H1 (cell line): ENCODE data around the gene MEST.

Source experiments
- EZH2 ChIP-seq: fragments of 200-600 bp; sonication (generic); IDR thresholded peaks from 2 replicates; pipeline ENCODE4 v1.7.1; 2012; ENCODE audit warnings: low read depth, mild to moderate bottlenecking, moderate library complexity, low read length, inconsistent platforms; ENCODE audit not compliant: severe bottlenecking
- FOSL1 ChIP-seq: IDR thresholded peaks from 2 replicates; pipeline ENCODE4 v1.6.1; 2011; ENCODE audit warnings: mild to moderate bottlenecking, low read depth, low read length, moderate library complexity; ENCODE audit not compliant: insufficient read depth
- GABPA ChIP-seq: IDR thresholded peaks from 2 replicates; pipeline ENCODE4 v1.6.1; 2011; ENCODE audit warnings: mild to moderate bottlenecking, low read length, moderate library complexity, borderline replicate concordance; ENCODE audit not compliant: insufficient read depth
- NRF1 ChIP-seq: IDR thresholded peaks from 2 replicates; pipeline ENCODE4 v1.6.1; 2011; ENCODE audit warnings: mild to moderate bottlenecking, low read depth, low read length, improper control_type of control experiment
- POLR2A ChIP-seq, 2 experiments: IDR thresholded peaks; 1 replicate in 1 of 2; 2 replicates in 1 of 2; pipeline ENCODE4 v1.6.1; 2011; ENCODE audit warnings: low read depth in 2 of 2, low read length in 2 of 2, mild to moderate bottlenecking in 2 of 2; ENCODE audit errors: control extremely low read depth in 1 of 2
- POLR2AphosphoS5 ChIP-seq: IDR thresholded peaks from 2 replicates; pipeline ENCODE4 v1.6.1; 2011; ENCODE audit warnings: low read depth, low read length
- RAD21 ChIP-seq, 2 experiments: IDR thresholded peaks in 1 of 2; conservative IDR thresholded peaks in 1 of 2; 2 replicates each; pipeline ENCODE4 v1.6.1; 2011; ENCODE audit warnings: low read depth in 2 of 2, low read length in 2 of 2, improper control_type of control experiment in 1 of 2, inconsistent platforms in 1 of 2, mild to moderate bottlenecking in 1 of 2, moderate library complexity in 1 of 2
- TF ChIP-seq, protein P1 (sequence below): IDR thresholded peaks from 2 replicates; pipeline ENCODE4 v1.6.1; 2011; ENCODE audit warnings: low read depth, mild to moderate bottlenecking, low read length; ENCODE audit not compliant: insufficient read depth
- TF ChIP-seq, protein P2 (sequence below), 3 experiments: IDR thresholded peaks; 1 replicate in 2 of 3; 2 replicates in 1 of 3; pipeline versions ENCODE4 v1.5.1 to v1.6.1; 2011; ENCODE audit warnings: low read length in 3 of 3, mild to moderate bottlenecking in 3 of 3, inconsistent platforms in 2 of 3, low read depth in 1 of 3, moderate library complexity in 1 of 3; ENCODE audit not compliant: insufficient read depth in 1 of 3; ENCODE audit errors: control extremely low read depth in 1 of 3

DNA sequence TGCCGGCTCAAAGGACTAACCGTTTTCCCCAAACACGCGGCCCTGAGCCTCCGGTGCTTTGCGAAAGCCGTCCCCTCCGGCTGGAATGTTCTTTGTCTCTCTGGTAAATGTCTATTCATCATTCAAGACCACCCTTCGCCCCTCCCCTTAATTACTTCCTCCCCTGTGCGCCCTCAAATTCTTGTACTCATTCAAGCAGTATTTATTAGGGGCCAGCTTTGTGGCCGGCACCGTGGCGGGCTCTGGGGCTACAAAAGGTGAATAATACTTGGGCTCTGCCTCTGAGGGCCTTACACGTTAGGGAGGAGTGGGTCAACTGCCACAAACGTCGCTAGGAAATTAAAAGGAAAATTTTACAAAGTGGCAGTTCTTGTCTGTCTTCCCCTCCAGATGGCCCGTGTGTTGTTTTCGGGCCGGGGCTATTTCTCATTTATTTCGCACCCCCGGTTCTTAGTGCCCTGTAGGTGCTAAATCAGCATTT lies 1.5 kb upstream of the MEST start:
- TF ChIP-seq, protein P1, sequence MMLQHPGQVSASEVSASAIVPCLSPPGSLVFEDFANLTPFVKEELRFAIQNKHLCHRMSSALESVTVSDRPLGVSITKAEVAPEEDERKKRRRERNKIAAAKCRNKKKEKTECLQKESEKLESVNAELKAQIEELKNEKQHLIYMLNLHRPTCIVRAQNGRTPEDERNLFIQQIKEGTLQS = no peak
- no peak for TF ChIP-seq GABPA
- no peak for TF ChIP-seq EZH2
- peak in 1 of 2 experiments; percentile 61; a peak in 1 of 3 replicates for TF ChIP-seq POLR2A (IDR thresholded peaks at IDR 0.05; ENCODE audit: control extremely low read depth in 1 of 2, low read depth in 2 of 2, low read length in 2 of 2)
- no peak for TF ChIP-seq RAD21 (IDR thresholded peaks at IDR 0.05 in 1 of 2, conservative IDR thresholded peaks at IDR 0.05 in 1 of 2; ENCODE audit: low read depth in 2 of 2, low read length in 2 of 2)
- TF ChIP-seq NRF1 = no peak
- TF ChIP-seq, protein P2, sequence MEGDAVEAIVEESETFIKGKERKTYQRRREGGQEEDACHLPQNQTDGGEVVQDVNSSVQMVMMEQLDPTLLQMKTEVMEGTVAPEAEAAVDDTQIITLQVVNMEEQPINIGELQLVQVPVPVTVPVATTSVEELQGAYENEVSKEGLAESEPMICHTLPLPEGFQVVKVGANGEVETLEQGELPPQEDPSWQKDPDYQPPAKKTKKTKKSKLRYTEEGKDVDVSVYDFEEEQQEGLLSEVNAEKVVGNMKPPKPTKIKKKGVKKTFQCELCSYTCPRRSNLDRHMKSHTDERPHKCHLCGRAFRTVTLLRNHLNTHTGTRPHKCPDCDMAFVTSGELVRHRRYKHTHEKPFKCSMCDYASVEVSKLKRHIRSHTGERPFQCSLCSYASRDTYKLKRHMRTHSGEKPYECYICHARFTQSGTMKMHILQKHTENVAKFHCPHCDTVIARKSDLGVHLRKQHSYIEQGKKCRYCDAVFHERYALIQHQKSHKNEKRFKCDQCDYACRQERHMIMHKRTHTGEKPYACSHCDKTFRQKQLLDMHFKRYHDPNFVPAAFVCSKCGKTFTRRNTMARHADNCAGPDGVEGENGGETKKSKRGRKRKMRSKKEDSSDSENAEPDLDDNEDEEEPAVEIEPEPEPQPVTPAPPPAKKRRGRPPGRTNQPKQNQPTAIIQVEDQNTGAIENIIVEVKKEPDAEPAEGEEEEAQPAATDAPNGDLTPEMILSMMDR (IDR thresholded peaks at IDR 0.05; ENCODE audit: control extremely low read depth in 1 of 3, insufficient read depth in 1 of 3, low read depth in 1 of 3, low read length in 3 of 3) = no peak
- no peak for TF ChIP-seq FOSL1
- TF ChIP-seq POLR2AphosphoS5 = no peak
